ES-I3 (cell line): ENCODE results near the gene SH3RF2.

Experiments
- H3K36me3 ChIP-seq: 2 replicates; pipeline ENCODE4 v1.6.1; 2013; ENCODE audit warnings: mild to moderate bottlenecking, low read length, control low read depth, moderate library complexity; ENCODE audit not compliant: insufficient read depth
- H3K4me1 ChIP-seq: 2 replicates; pipeline ENCODE4 v1.6.1; 2013; ENCODE audit warnings: mild to moderate bottlenecking, control low read depth, low read length; ENCODE audit not compliant: insufficient read depth
- H3K9ac ChIP-seq: 2 replicates; pipeline ENCODE4 v1.6.1; 2013; ENCODE audit warnings: low read depth, mild to moderate bottlenecking, low read length, moderate library complexity
- H3K9me3 ChIP-seq: 2 replicates; pipeline ENCODE4 v1.6.1; 2013; ENCODE audit warnings: mild to moderate bottlenecking, low read length, moderate library complexity; ENCODE audit not compliant: control insufficient read depth, insufficient read depth

The SH3RF2 gene

DNA sequence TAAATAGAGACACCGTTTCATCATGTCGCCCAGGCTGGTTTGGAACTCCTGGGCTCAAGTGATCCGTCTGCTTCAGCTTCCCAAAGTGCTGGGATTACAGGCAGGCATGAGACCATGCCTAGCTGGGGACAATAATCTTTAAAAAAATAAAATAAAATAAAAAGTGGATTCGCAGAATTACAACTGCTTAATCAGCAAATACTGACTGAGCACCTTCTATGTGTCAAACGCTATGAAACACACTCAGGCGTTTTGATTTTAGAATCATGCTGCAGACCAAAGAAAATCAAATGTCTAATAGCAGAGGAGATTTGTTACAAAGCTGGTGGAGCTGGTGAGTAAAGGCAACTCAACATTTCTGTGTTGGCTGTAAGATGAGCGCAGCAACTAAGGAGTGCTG is 22.7 kb upstream of the SH3RF2 start:
- Histone ChIP-seq H3K4me1 (no peaks in the 10 kb centered on the region), H3K36me3 (no peaks in the 10 kb centered on the region), H3K9ac (no peak overlapping the region)

DNA sequence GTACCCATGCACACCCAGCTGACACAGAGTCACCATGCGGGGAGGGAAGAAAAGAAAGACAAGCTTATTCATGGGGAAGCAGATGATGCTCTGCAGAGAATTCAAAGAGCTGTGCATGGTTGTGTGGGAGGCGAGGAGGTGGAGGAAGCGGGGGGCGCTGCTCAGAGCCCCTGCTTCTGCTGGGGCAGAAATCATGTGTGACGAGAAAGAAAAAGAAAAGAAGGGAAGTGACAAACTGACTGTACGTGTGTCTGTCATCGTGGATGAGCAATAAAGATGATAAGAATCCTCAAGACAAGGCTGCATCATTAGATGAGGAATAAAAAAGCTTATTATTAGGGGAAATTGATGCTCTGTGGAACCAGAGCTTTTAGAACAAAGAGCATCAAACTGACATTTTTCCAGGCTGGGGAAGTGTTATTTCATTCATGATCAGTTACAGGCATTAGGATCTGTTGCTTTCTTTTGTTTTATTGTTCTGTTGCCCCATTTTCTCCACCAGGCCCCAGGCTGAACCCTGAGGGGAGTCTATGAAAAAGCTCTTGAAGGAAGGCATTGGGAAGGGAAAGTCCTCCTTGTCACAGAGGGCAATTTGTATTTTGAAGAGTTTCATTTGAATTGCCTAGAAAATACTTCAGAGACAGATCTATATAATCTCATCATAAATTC is 20.3 kb upstream of the SH3RF2 start:
- Histone ChIP-seq H3K36me3 (no peaks in the 10 kb centered on the region), H3K4me1 (no peaks in the 10 kb centered on the region; the same call in 1 of the 2 replicates), H3K9me3 (no peaks in the 10 kb centered on the region), H3K9ac (no peak overlapping the region)

More for the DNA sequence above, 22.7 kb upstream of the SH3RF2 start:
- no peaks in the 10 kb centered on the region for H3K9me3 ChIP-seq

DNA sequence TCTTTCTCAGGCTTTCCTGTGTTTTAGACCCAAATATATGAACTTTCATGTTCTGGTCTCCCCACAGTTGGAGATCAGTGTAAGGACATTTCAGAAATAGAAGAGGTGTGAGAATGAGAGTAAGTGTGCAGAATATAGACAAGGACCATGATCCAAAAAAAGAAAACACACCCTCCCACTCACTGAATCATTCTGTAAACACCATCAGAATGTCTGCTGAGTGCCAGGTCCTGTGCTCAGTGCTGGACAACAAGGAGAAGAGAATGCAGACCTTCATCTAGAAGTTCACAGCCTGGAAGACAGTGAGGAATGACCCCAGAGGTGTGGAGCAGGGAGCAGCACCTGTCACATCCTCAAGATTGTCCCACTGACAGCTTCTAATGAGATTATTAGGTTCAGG is 19.1 kb upstream of the SH3RF2 start:
- no peaks in the 10 kb centered on the region; the same call in 1 of the 2 replicates for H3K4me1 ChIP-seq
- H3K36me3 ChIP-seq = no peaks in the 10 kb centered on the region
- no peaks in the 10 kb centered on the region for H3K9me3 ChIP-seq
- H3K9ac ChIP-seq = no peak overlapping the region

DNA sequence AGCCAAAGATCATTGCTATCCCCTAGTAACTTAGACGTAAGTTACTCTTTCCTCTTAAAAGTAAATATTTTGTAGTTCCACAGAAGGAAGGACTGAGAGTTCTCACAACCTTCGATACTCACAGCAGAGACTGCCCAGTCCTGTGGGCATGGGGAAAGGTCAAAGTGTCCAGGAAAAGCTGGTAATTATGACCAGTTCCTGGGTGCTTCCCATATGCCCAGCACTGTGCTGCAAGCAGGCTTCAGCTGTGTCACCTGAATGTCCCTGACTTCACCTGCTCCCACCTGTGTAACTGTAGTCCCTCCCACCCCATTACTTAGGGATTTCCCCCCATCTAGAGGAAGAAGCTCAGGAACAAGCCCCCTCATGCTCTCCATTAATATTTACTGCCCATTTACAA is 18.0 kb upstream of the SH3RF2 start:
- H3K9ac ChIP-seq = no peak overlapping the region
- H3K36me3 ChIP-seq = no peaks in the 10 kb centered on the region
- no peaks in the 10 kb centered on the region for H3K9me3 ChIP-seq
- H3K4me1 ChIP-seq = no peaks in the 10 kb centered on the region; the same call in 1 of the 2 replicates

DNA sequence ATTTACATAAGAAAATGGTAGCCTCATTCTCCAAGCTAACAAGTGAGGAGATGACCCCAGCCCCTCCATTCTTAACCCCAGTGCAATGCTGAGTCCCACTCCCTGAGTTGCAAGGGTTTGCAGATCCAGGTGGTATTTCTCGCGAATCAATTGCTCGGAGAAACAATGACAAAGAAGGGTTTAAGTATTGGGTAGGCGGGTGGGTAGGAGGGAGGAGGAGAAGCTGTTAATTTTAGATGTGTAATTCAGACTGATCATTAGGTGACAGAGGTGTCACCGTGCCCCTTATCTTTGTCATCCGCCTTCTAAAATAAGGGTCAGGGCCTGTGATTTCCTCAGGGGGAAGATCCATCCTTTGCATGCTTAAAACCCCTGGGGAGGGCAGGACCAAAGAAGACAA is 17.0 kb upstream of the SH3RF2 start:
- no peaks in the 10 kb centered on the region for H3K9me3 ChIP-seq
- peaks cover 2% of the 10 kb centered on the region; the same call in 1 of the 2 replicates for H3K4me1 ChIP-seq
- no peak overlapping the region for H3K9ac ChIP-seq
- H3K36me3 ChIP-seq = no peaks in the 10 kb centered on the region

DNA sequence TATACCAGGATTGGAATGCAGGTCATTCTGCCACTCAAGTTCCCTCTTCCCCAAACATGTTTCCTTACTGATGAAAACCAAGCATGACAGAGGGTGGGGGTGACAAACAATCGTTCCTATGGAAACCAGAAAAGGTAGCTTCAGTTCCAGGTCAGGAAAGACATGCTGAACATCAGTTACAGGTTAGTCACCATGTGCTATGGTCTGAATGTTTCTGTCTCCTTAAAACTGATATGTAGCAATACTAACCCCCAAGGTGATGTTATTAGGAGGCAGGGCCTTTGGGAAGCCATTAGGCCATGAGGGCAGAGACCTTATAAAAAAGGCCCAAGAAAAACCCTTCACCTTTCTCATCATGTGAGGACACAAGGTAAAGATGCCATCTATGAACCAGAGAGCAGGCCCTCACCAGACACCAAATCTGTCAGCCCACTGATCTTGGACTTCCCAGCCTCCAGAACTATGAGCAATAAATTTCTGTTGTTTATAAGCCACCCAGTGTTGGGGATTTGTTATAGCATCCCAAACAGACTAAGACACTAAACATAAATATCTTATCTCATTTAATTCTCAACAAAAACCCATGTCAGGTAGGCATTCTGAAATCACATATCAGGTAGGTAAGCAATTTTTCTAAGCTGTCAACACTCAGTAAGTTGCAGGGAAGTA is 15.7 kb upstream of the SH3RF2 start:
- Histone ChIP-seq H3K36me3 (no peaks in the 10 kb centered on the region), H3K4me1 (peaks cover 12% of the 10 kb centered on the region), H3K9ac (no peak overlapping the region), H3K9me3 (no peaks in the 10 kb centered on the region)

DNA sequence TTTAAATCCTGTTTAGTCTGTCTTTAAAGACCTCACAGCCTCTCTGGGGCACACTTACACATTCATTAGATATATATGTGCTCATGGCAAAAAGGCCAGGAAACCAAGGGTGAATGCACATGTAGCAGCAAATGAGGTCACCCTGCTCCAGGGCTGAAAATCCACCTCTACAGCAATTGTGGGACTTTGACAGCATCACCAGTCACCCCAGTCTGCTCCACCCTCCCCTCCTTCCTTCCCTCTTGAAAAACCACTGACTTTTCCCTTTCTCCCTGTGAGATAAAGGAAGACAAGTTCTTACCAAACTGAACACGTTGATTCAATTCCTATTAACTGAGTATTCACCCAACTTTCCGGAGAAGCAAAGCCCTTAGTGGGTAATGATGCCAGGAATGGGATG is 15.2 kb upstream of the SH3RF2 start:
- H3K4me1 ChIP-seq = peaks cover 15% of the 10 kb centered on the region
- no peak overlapping the region for H3K9ac ChIP-seq
- H3K9me3 ChIP-seq = no peaks in the 10 kb centered on the region
- H3K36me3 ChIP-seq = no peaks in the 10 kb centered on the region

DNA sequence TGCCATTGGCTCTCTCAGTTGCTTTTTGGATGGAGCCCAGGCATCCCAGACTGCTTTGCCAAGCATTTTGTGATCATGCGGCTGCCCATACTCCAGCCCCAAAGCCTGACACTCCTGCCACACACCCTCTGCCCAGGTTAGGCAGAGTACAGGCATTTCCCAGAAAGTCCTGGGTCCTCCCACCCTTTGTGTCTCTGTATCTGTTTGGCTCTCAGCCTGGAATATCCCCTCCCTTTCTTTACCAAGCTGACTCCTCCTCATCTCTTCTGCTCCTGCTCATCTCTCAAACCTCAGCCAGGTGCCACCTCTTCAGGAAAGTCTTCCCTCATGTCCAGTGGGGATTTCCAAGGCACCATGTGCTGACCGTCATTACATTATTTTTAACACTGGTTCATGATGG is 14.3 kb upstream of the SH3RF2 start:
- Histone ChIP-seq H3K9ac (no peak overlapping the region), H3K4me1 (peaks cover 15% of the 10 kb centered on the region), H3K9me3 (no peaks in the 10 kb centered on the region), H3K36me3 (no peaks in the 10 kb centered on the region)

DNA sequence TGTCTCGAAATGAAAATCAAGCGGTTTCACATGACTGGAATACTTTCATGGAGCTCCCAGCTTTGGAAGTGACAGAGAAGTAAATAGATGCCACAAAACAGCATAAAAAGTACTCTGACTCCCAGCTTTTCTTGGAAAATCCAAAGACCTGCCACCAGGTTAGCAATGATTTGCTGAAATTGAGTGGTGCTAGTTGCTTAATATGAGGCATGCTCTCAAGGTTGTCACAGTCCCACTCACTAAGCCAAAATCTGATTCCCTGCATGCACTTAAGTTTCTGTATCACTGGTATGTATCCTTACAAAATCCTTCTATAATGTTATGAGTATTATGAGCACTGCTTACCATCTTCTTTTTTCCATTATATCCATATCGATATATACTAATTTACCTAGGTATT is 13.0 kb upstream of the SH3RF2 start:
- Histone ChIP-seq H3K36me3 (no peaks in the 10 kb centered on the region), H3K4me1 (peaks cover 15% of the 10 kb centered on the region), H3K9ac (no peak overlapping the region), H3K9me3 (no peaks in the 10 kb centered on the region)

DNA sequence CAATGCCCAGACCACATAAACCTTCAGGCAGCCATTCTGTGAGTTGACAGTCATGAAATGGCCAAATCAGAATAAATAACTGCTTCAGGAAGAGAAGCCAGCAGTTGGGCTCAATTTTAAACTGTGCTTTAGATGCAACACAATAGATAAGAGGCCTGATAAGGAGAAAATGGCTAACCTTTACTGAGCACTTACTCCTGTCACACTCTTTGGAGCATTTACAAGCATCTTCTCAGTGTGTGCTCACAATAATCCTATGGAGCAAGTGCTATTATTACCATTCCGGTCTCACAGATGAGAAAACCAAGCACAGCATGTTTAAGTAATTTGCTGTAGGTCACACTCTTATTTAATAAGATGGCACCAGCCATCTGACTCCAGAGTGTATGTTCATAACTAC is 11.5 kb upstream of the SH3RF2 start:
- Histone ChIP-seq H3K36me3 (no peaks in the 10 kb centered on the region), H3K9me3 (no peaks in the 10 kb centered on the region), H3K4me1 (peaks cover 15% of the 10 kb centered on the region), H3K9ac (no peak overlapping the region)

DNA sequence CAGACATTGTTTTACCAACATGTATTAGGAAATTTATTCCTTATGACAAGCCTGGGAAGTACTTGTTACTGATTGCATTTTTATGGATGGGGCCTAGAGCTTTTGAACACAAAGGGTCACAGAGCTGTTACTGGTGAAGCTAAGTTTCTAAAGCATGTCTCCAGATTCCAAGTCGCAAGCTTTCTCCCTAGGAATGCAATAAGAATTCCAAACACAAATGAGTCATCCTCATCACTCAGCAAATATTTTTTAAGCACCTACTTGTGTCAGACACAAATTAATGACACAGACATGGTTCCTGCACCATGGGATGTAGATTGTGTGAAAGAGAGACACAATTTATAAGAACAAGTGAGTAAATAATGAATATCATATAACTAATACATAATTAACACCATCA is 11.0 kb upstream of the SH3RF2 start:
- Histone ChIP-seq H3K36me3 (no peaks in the 10 kb centered on the region), H3K9ac (no peak overlapping the region), H3K9me3 (no peaks in the 10 kb centered on the region), H3K4me1 (peaks cover 15% of the 10 kb centered on the region)

DNA sequence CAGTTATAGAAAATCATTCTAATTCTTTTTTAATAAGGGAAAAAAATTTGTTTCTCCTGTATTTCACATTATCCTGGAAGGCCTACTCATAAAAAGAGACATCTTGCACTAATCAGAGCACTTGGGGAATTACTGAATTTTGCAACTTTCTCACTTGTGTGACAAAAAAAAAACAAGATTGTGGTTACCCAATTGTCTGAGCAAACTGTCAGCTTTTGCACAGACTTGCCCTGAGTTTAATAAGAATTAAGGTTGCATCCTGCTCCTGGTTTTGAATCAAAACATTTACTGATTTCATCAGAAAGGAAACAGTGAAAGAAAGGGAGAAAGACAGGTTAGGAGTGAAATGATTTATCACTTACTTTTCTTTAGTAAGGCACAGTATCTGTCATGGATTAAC is 10.6 kb upstream of the SH3RF2 start:
- Histone ChIP-seq H3K36me3 (no peaks in the 10 kb centered on the region), H3K9ac (no peak overlapping the region), H3K4me1 (peaks cover 15% of the 10 kb centered on the region), H3K9me3 (no peaks in the 10 kb centered on the region)

DNA sequence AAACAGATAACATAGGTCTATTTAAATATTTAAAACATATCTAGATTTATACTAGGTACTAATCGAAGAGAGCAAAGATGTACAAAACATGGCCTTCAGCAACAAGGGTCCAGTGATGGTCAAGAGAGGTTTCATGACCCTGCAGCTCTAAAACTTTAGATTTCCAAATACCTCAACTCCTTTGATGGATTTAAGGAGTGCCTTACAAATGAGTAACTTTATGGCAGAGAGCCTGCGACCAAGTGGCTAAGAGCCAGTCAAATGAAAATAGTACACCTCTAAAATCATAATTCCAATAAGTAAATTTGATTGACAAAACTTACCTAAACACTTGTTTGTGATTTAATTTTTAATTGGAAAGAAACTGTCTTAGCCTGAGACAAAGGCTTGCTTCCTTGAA is 4.7 kb upstream of the SH3RF2 start:
- peaks cover 7% of the 10 kb centered on the region for H3K4me1 ChIP-seq

DNA sequence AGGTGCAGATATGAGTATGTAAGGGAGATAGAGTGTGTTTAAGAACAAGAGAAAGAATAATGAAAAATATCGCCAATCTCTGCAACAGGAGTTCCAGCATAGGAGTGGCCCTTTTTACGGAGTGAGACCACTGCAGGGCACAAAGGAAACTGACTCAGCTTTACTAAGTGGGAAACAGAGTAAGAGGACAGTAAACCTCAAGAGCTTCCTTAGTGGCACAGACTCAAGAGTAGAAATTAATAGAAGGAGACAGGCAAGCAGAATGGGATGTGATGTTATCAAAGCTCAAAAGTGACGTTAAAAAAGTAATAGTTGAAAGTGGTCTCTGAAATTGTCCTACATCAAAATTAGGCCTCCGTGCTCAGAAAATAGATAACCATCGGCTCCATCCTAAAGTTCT is 2.1 kb upstream of the SH3RF2 start:
- Histone ChIP-seq H3K9me3 (no peaks in the 10 kb centered on the region), H3K4me1 (peaks cover 29% of the 10 kb centered on the region), H3K36me3 (no peaks in the 10 kb centered on the region), H3K9ac (no peak overlapping the region)

More for the DNA sequence above, 4.7 kb upstream of the SH3RF2 start:
- Histone ChIP-seq H3K36me3 (no peaks in the 10 kb centered on the region), H3K9me3 (no peaks in the 10 kb centered on the region), H3K9ac (no peak overlapping the region)
